ENCODE results near the gene DIPK1B. TPM values are rescaled to one million over a fixed set of nuclear protein-coding genes. Genes with fewer than 3 reads are reported as not detected.

Gene DIPK1B
- polyA plus RNA-seq, 6 donors from 2014 or later: 0.91 to 71.6 (median 15.1) TPM

DNA sequence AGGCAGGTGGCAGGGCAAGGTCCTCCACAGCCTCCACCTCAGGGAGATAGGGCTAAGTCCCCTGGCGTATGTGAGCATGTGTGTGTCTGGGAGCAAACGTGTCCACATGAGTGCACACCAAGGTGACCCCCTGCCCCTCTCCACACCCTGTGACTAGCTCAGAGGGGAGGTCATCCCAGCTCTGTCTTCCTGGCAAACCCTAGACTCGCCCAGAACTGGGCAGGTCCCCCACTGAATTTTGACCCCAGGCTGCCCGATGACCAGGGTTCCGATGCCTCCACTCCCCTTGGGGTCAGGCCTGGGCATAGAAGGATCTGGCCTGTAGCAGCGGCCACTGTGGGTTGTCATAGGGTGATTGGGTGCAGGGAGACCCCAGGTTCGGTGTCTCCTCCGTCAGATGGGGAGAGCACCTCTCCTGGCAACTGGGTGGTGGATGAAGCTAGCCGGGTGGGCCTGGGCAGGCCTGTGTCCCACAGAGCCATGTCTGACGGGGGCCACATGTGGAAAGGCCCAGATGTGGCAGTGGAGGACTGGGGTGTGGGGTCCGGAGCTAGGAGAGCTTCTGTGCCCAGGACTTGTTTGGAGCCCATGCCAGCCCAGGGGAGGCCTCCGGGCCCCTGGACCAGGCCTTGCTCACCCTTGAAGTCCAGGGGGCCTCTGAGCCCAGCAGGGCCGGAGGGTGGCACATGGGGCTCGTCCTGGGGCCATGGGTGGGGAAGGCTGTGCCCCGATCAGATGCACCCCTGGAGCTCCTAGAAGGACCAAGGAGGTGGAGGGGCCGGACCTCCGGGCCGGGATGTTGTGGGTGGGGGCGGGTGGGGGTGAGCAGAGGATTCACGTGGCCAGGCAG lies 6.2 kb downstream of the DIPK1B start:
- H3K9me3 Mint-ChIP-seq: no peaks in the 10 kb centered on the region
- H3K27ac Mint-ChIP-seq: peak overlapping the region in 3 of 6 donors; percentile 69 to 80 (median 78)
- H3K27me3 Mint-ChIP-seq: no peaks in the 10 kb centered on the region
- DNase-seq (no peak), ATAC-seq (ENCODE audit: low read depth in 2 of 2) (no peak)
- peaks cover 0 to 2% of the 10 kb centered on the region in 2 donors for H3K36me3 Mint-ChIP-seq
- H3K4me3 Mint-ChIP-seq: peak overlapping the region in 5 of 8 donors; percentile 47 to 70 (median 61)
- peaks cover 27 to 61% (median 33%) of the 10 kb centered on the region in 3 donors for H3K4me1 Mint-ChIP-seq

DNA sequence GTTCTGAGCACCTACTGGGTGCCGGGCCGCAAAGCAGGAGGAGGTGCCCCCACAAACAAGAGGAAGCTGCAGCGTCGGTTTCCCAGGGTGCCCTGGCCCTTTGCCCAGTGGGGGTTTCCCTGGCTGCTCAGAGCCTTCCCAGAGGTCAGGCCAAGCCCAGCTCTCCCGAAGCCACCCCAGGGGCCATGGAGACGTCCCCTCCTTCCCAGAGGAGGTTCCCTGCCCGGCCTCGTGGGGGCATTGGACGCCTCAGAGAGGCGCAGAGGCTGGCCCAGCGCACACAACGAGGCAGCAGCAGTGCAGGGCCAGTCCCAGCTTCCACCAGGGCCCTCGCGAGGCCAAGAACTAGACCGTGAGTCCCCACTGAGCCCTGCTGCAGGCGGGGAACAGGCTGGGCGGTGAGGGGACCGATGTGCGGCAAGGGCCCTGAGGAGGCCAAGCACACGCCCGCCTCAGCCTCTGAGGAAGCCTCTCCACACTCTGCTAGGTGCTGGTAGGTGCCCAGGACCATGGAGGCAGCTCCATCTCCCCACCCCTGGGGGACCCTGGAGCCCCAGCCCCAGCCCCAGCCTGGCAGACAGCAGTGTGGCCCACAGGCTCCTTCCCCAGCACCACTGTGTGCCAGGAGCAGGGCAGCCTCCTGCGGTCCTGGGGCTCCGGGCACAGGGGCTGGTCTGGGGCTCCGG lies 7.0 kb downstream of the DIPK1B start:
- H3K27ac Mint-ChIP-seq: peak overlapping the region in 4 of 6 donors; percentile 41 to 77 (median 69)
- H3K9me3 Mint-ChIP-seq: no peaks in the 10 kb centered on the region
- peak; percentile 44 for DNase-seq
- peaks cover 23 to 61% (median 33%) of the 10 kb centered on the region in 3 donors for H3K4me1 Mint-ChIP-seq
- H3K4me3 Mint-ChIP-seq: peak overlapping the region in 5 of 8 donors; percentile 55 to 70 (median 61)
- H3K36me3 Mint-ChIP-seq: peaks cover 0 to 10% of the 10 kb centered on the region in 2 donors
- peak; percentile 59 to 67 for ATAC-seq (ENCODE audit: low read depth in 2 of 2)
- H3K27me3 Mint-ChIP-seq: no peaks in the 10 kb centered on the region

- H3K4me1 Mint-ChIP-seq: peaks cover 21 to 57% (median 39%) of the 10 kb centered on the region in 3 donors
- peak overlapping the region in 3 of 6 donors; percentile 47 to 82 (median 56) for H3K27ac Mint-ChIP-seq
- H3K9me3 Mint-ChIP-seq: no peaks in the 10 kb centered on the region
- peak overlapping the region in 2 of 8 donors; percentile 36 to 37 for H3K4me3 Mint-ChIP-seq
- H3K36me3 Mint-ChIP-seq: peaks cover 0 to 13% of the 10 kb centered on the region in 2 donors
- DNase-seq (no peak), ATAC-seq (ENCODE audit: low read depth in 2 of 2) (no peak)
- H3K27me3 Mint-ChIP-seq: no peaks in the 10 kb centered on the region
Observed at GRCh38 chr9:136720251-136720897, 8.0 kb downstream of the DIPK1B start.

DNA sequence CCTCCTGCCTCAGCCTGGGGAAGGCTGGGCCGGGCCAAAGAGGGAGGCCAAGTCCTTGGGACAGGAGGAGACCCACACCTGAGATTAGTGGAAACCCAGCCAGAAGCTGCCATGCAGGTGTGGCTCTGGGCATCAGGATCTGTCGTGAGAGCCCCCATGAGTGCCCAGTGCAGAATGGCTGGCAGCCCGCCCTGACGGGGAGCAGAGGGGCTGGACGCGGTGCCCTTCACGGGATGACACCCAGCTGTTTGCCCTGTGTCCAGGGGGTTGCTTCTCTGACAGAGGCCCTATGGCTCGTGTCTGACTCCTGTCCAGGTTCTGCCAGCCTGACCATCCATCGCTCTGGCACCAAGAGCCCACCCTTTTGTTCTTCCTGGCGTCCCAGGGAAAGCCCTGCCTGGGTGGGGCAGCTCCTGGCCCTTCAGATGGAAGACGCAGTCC lies 8.5 kb downstream of the DIPK1B start:
- peak overlapping the region in 4 of 8 donors; percentile 9 to 80 (median 40) for H3K4me3 Mint-ChIP-seq
- peaks cover 18 to 52% (median 40%) of the 10 kb centered on the region in 3 donors for H3K4me1 Mint-ChIP-seq
- peaks cover 0 to 13% of the 10 kb centered on the region in 2 donors for H3K36me3 Mint-ChIP-seq
- peak overlapping the region in 2 of 6 donors; percentile 25 to 56 for H3K27ac Mint-ChIP-seq
- ATAC-seq (ENCODE audit: low read depth in 2 of 2): no peak
- no peaks in the 10 kb centered on the region for H3K27me3 Mint-ChIP-seq
- H3K9me3 Mint-ChIP-seq: no peaks in the 10 kb centered on the region
- no peak for DNase-seq

DNA sequence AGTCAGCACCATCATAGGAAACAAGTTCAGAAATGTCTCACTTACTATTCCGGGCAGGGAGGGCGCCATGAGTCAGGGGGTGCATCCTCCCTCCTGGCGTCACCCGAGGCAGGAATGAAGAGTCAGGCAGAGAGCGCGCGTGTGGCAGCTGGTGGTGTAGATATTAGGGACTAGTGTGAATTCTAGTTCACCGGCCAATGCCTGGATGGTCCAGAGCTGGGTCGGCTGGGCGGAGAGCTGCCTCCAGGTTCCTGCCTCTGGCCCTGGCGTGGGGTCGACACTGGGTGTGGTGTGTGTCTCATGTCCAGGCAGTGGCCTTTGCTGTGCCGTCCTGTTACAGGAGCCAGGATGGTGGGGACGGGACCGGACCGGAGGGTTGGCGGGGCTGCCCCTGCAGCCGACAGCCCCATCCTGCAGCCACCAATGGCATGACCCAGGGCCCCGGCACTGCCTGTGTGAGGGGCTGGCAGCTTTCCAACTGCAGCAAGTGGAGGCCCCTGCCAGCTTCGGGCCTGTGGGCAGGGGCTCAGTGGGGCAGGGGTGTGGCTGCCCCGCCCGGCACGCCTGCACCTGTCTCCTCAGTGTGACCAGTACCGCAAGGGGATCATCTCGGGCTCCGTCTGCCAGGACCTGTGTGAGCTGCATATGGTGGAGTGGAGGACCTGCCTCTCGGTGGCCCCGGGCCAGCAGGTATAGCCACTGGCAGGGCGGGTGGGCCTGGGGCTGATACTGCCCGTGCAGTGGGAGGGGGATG lies 9.1 kb downstream of the DIPK1B start:
- H3K9me3 Mint-ChIP-seq: no peaks in the 10 kb centered on the region
- DNase-seq (no peak), ATAC-seq (ENCODE audit: low read depth in 2 of 2) (no peak)
- H3K27me3 Mint-ChIP-seq: no peaks in the 10 kb centered on the region
- peak overlapping the region in 3 of 6 donors; percentile 25 to 60 (median 56) for H3K27ac Mint-ChIP-seq
- H3K4me1 Mint-ChIP-seq: peaks cover 19 to 54% (median 44%) of the 10 kb centered on the region in 3 donors
- peak overlapping the region in 5 of 8 donors; percentile 9 to 80 (median 42) for H3K4me3 Mint-ChIP-seq
- peaks cover 2 to 17% of the 10 kb centered on the region in 2 donors for H3K36me3 Mint-ChIP-seq

DNA sequence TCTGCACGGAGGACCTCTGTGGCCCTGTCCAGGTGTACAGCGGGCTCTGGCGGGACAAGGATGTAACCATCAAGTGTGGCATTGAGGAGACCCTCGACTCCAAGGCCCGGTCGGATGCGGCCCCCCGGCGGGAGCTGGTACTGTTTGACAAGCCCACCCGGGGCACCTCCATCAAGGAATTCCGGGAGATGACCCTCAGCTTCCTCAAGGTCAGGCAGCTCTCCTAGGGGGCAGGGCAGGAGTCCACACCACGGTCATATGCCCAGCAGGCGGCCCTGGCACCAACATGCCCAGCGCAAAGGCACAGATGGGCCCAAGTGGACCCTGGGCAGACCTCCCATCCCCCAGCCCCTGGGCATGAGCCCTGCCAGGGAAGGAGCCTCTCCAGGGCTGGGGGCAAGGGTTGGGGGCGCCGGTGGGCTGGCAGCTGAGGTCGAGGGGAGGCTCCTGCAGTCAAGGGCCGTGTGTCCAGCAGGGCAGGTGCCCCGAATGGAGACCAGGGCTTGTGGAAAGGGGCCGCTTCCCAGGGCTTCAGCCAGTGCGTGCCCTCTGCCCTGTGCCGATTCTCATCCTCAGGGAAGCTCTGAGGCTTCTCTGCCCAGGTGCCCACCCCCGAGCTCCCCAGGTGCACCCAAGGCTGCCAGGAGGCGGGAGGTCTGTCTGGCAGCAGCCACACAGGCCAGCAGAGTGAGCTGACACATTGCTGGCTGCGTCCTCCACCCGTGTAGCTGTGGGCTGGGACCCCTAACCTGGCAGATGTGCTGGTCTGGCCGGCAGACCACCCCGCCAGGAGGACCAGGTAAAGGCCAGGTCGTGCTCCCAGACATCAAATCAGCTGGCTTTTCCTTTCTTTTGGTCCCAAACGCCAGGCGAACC lies 10.0 kb downstream of the DIPK1B start:
- H3K27me3 Mint-ChIP-seq: peaks cover 0 to 3% (median 0%) of the 10 kb centered on the region in 3 donors
- ATAC-seq (ENCODE audit: low read depth in 2 of 2) (no peak), DNase-seq (no peak)
- no peaks in the 10 kb centered on the region for H3K9me3 Mint-ChIP-seq
- no peak overlapping the region for H3K4me3 Mint-ChIP-seq
- H3K4me1 Mint-ChIP-seq: peaks cover 24 to 61% (median 52%) of the 10 kb centered on the region in 3 donors
- no peak overlapping the region for H3K27ac Mint-ChIP-seq
- H3K36me3 Mint-ChIP-seq: peaks cover 7 to 22% of the 10 kb centered on the region in 2 donors

GRCh38 chr9:136722969-136723356 lies 10.6 kb downstream of the DIPK1B start:
- ATAC-seq (ENCODE audit: low read depth in 2 of 2) (no peak), DNase-seq (no peak)
- peaks cover 25 to 55% (median 50%) of the 10 kb centered on the region in 3 donors for H3K4me1 Mint-ChIP-seq
- H3K27ac Mint-ChIP-seq: peak overlapping the region in 1 of 6 donors; percentile 63
- no peaks in the 10 kb centered on the region for H3K9me3 Mint-ChIP-seq
- H3K4me3 Mint-ChIP-seq: no peak overlapping the region
- H3K36me3 Mint-ChIP-seq: peaks cover 7 to 22% of the 10 kb centered on the region in 2 donors
- H3K27me3 Mint-ChIP-seq: peaks cover 0 to 3% (median 0%) of the 10 kb centered on the region in 3 donors

DNA sequence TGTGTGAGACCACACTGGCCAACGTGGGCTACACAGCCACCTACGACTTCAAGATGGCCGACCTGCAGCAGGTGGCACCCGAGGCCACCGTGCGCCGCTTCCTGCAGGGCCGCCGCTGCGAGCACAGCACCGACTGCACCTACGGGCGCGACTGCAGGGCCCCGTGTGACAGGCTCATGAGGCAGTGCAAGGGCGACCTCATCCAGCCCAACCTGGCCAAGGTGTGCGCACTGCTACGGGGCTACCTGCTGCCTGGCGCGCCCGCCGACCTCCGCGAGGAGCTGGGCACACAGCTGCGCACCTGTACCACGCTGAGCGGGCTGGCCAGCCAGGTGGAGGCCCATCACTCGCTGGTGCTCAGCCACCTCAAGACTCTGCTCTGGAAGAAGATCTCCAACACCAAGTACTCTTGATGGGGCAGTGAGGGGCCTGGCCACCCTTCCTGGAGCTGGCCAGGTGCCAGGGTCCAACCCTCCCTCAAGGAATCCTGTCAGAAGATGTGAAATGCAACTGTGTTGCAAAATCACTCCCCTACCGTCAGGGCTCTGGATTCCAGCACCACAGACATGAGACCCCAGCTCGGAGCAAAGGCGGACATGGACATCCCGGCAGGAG lies 11.1 kb downstream of the DIPK1B start:
- Mint-ChIP-seq H3K27me3 (peaks cover 0 to 3% (median 0%) of the 10 kb centered on the region in 3 donors), H3K9me3 (no peaks in the 10 kb centered on the region), H3K36me3 (peaks cover 7 to 22% of the 10 kb centered on the region in 2 donors), H3K27ac (peak overlapping the region in 2 of 6 donors; percentile 31 to 37), H3K4me3 (peak overlapping the region in 2 of 8 donors; percentile 56 to 95), H3K4me1 (peaks cover 22 to 52% (median 45%) of the 10 kb centered on the region in 3 donors)
- DNase-seq (no peak), ATAC-seq (ENCODE audit: low read depth in 2 of 2) (no peak)

- ATAC-seq (ENCODE audit: low read depth in 2 of 2) (no peak), DNase-seq (no peak)
- peak overlapping the region in 4 of 6 donors; percentile 31 to 62 (median 42) for H3K27ac Mint-ChIP-seq
- H3K4me3 Mint-ChIP-seq: peak overlapping the region in 4 of 8 donors; percentile 28 to 95 (median 52)
- no peaks in the 10 kb centered on the region for H3K9me3 Mint-ChIP-seq
- peaks cover 7 to 22% of the 10 kb centered on the region in 2 donors for H3K36me3 Mint-ChIP-seq
- peaks cover 19 to 47% (median 43%) of the 10 kb centered on the region in 3 donors for H3K4me1 Mint-ChIP-seq
- H3K27me3 Mint-ChIP-seq: peaks cover 0 to 3% (median 0%) of the 10 kb centered on the region in 3 donors
Observed at GRCh38 chr9:136723989-136724388, 11.6 kb downstream of the DIPK1B start.

GRCh38 chr9:136724772-136725171 lies 12.4 kb downstream of the DIPK1B start:
- H3K4me3 Mint-ChIP-seq: peak overlapping the region in 4 of 8 donors; percentile 12 to 95 (median 48)
- peak overlapping the region in 1 of 6 donors; percentile 24 for H3K27ac Mint-ChIP-seq
- peaks cover 19 to 50% (median 45%) of the 10 kb centered on the region in 3 donors for H3K4me1 Mint-ChIP-seq
- no peaks in the 10 kb centered on the region for H3K9me3 Mint-ChIP-seq
- ATAC-seq (ENCODE audit: low read depth in 2 of 2): no peak
- H3K36me3 Mint-ChIP-seq: peaks cover 7 to 22% of the 10 kb centered on the region in 2 donors
- DNase-seq: no peak
- H3K27me3 Mint-ChIP-seq: peaks cover 0 to 3% (median 0%) of the 10 kb centered on the region in 3 donors

GRCh38 chr9:136725612-136726011 lies 13.2 kb downstream of the DIPK1B start:
- peaks cover 19 to 53% (median 53%) of the 10 kb centered on the region in 3 donors for H3K4me1 Mint-ChIP-seq

More at GRCh38 chr9:136725612-136726011, 13.2 kb downstream of the DIPK1B start:
- Mint-ChIP-seq H3K27ac (peak overlapping the region in 3 of 6 donors; percentile 11 to 92 (median 86)), H3K4me3 (peak overlapping the region in 6 of 8 donors; percentile 10 to 99 (median 96)), H3K36me3 (peaks cover 7 to 22% of the 10 kb centered on the region in 2 donors), H3K9me3 (no peaks in the 10 kb centered on the region), H3K27me3 (peaks cover 0 to 3% (median 0%) of the 10 kb centered on the region in 3 donors)
- ATAC-seq (ENCODE audit: low read depth in 2 of 2): no peak
- no peak for DNase-seq

Measured in naive B cell (primary cell).